HG02759 (cell line): ENCODE results near the gene FLNB.

Experiments used
- ATAC-seq: cut with Tn5 transposase; IDR thresholded peaks from one replicate; pipeline ENCODE4 v1.9.1; 2021; ENCODE audit warnings: mild to moderate bottlenecking, moderate library complexity; ENCODE audit not compliant: unreplicated experiment

The FLNB gene

DNA sequence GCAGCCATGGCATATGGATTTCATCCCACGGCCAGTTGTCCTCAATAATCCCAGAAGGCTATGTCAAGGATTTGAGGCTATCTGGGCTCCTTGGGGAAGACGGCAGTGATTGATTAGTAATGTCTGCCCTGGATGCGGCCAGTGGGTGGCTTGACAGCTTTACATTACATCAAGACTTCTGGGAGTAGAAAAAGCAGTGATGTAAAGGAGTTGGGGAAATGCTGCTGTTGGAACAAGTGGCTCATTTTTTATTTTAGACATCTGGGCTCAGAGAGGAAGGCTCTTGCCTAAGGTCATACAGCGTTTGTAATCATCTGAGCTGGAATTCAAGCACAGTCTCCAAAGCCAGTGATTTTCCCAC, 94.1 kb downstream of the FLNB start:
- ATAC-seq: no peak

- ATAC-seq: no peak
Observed at GRCh38 chr3:58102976-58103451, 94.8 kb downstream of the FLNB start.

GRCh38 chr3:58104151-58104550, 95.9 kb downstream of the FLNB start:
- ATAC-seq: no peak

DNA sequence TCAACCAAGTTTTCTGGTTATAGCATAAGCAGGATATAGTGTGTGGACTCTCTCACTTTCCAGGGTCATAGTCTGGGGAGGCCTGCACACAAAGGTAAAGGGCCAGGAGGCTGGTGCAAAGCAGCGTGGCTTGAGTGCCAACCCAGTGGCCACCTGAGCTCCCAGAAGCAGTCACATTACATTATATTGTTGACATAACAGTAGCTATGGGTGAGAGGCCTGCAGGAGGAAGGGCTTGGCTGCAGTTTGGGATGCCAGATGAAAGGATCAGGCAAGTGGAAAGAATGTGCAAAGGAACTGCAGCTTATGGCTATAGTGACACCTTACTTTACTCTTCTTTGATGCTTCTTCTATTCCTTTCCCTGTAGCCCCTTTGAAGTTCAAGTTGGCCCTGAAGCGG, 96.5 kb downstream of the FLNB start:
- ATAC-seq: no peak

- no peak for ATAC-seq
Observed at GRCh38 chr3:58105196-58105595, 97.0 kb downstream of the FLNB start.

- ATAC-seq: no peak
Observed at GRCh38 chr3:58106061-58106460, 97.8 kb downstream of the FLNB start.

DNA sequence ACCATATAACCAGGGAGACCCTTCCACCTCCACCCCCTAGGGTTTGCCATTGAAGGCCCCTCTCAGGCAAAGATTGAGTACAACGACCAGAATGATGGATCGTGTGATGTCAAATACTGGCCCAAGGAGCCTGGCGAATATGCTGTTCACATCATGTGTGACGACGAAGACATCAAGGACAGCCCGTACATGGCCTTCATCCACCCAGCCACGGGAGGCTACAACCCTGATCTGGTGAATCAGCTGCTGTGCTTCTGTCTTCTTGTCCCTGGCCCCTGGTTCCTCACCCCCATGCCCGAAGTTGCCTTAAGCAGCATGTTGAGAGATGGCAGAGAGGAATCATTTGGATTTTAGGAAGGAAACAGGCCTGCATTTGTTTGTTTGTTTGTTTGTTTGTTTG, 98.4 kb downstream of the FLNB start:
- no peak for ATAC-seq

GRCh38 chr3:58107597-58107996, 99.4 kb downstream of the FLNB start:
- ATAC-seq: no peak

GRCh38 chr3:58109752-58110151, 101.5 kb downstream of the FLNB start:
- no peak for ATAC-seq

DNA sequence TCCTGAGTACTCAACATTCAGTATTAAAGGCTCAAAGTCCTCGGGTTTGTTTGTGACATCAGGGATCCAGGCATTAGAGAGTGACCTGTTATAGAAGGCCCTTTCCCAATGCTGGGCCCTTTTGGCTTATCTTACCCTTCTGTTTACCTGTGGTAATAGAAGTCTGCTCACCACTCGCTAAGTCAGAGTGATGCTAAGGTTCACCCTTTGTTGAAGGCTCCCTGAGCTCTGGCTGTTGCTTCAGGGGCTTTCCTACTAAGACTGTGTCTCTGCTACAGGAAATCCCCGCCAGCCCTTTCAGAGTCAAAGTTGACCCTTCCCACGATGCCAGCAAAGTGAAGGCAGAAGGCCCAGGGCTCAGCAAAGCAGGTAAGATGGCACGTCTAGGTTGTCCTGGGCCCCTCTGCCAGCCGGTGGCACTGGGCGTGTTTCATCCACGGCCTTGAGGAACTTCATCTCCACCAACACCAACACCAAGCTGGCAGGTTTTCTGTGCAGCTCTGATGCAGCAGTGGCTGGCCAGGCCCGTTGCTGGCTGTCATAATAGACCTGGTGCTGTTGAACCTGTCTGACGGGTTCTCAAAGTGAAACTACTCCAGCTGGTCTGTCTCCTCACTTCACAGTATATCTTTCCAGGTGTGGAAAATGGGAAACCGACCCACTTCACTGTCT, 103.4 kb downstream of the FLNB start:
- ATAC-seq: peak; percentile 67

DNA sequence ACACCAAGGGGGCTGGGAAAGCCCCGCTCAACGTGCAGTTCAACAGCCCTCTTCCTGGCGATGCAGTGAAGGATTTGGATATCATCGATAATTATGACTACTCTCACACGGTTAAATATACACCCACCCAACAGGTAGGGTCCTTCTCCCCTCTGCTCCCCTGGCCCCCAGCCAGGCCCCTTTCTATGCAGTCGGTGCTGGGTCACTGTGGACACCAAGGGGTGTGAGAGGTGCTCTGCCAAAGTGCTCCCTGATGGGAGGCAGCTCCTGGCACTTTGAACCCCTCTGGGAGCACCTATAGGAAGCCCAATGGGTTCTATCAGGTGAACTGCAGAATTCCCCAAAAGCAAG, 103.9 kb downstream of the FLNB start:
- ATAC-seq: no peak

- ATAC-seq: no peak
Observed at GRCh38 chr3:58115175-58115574, 107.0 kb downstream of the FLNB start.

- peak; percentile 78 for ATAC-seq
Observed at GRCh38 chr3:58116161-58116955, 108.1 kb downstream of the FLNB start.

DNA sequence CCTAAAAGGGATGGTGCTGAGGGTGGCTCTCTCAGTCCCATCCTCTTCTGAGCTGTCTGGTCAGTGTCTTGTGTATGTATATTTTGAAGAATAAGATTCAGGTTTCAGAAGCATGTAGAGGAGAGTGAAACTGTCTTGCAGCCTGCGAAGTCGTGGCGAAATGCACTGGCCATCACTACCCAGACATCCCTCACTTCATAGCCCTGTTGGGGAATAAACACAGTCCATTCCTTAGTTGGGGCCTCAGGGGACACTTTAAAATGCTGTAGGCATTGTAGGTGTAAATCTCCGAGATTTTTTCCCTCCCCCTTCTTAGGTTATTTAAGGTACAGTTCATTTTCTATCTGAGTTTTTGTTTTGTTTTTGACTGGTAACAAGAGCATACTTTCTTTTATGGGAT, 108.8 kb downstream of the FLNB start:
- ATAC-seq: peak; percentile 16

DNA sequence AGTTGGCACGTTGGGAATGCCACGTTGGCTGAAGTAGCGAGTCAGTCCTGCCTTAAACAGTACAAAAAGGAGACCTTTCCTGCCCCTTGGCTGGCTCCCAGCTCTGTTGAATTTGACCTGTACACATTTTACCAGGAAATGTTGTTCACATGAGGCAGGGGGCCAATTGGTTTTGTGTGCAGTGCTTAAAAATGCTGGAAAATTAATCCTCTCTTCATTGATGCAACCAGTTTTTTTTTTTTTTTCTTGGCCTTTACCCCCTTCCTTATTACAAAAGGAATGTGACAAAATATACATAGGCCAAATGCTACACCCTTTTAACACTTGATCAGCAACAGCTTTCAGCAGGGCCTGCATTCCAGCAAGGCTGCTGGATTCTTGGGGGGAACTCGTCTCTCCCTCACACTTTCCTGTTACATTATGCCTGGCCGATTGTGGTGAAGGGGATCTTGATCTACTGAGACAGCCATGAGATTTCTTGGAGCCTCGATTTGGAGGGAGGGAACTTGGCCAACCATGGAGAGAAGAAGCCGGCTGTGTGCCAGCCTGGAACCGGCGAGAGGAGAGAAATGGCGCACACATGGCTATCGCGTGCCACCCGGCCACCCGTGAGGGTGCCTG, 109.4 kb downstream of the FLNB start:
- ATAC-seq: no peak

GRCh38 chr3:58119186-58119585, 111.0 kb downstream of the FLNB start:
- ATAC-seq: no peak

DNA sequence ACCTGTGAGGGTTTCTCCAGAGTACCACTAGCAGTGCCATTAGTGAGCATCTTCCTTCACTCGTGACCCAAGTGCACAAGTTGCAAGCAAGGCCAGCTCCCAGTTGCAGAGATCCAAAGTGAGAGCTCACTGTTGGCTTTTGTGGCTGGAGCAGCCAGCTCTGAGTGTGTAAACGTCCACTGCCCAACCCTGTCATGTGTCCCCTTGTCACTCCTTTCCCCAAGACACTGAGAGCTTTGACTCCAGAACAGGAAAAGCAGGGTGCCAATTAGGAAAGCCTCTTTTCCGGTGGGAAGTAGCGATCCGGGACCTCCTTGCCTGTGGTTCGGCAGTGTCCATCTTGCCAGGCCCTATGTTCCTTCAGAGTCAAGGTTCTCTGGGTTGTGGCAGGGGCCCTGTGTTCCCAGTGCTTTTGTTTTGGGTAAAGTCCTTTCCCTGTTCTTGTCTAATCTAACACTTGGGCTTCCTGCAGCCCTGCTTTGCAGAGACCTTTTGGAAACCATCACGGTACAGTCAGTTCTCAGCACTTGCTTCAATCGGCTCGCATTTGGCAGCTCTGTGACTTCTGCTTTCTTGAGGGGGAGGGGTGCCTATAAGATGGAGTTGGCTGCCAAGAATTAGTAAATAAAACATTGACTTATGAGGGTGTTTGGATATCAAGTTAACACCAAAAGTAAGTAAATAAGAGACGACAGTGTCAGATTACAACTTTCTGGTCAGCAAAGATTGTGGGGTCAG, 112.0 kb downstream of the FLNB start:
- no peak for ATAC-seq

DNA sequence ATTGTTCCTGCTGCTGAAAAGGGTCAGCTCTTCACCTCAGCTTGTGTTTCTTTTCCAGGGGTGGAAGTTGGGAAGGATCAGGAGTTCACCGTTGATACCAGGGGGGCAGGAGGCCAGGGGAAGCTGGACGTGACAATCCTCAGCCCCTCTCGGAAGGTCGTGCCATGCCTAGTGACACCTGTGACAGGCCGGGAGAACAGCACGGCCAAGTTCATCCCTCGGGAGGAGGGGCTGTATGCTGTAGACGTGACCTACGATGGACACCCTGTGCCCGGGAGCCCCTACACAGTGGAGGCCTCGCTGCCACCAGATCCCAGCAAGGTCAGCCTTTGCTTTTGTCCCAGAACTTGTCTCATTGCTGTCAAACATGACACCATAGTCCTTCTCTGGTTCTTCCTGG, 113.0 kb downstream of the FLNB start:
- ATAC-seq: no peak

DNA sequence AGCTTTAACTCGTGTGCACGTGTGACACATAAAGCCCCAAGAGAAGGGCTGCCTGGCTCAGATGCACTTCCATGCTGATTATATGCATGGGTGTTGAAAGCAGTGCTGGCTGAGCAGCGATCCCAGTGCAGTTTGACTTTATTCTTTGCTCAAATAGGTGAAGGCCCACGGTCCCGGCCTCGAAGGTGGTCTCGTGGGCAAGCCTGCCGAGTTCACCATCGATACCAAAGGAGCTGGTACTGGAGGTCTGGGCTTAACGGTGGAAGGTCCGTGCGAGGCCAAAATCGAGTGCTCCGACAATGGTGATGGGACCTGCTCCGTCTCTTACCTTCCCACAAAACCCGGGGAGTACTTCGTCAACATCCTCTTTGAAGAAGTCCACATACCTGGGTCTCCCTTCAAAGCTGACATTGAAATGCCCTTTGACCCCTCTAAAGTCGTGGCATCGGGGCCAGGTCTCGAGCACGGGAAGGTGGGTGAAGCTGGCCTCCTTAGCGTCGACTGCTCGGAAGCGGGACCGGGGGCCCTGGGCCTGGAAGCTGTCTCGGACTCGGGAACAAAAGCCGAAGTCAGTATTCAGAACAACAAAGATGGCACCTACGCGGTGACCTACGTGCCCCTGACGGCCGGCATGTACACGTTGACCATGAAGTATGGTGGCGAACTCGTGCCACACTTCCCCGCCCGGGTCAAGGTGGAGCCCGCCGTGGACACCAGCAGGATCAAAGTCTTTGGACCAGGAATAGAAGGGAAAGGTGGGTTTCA, 114.9 kb downstream of the FLNB start:
- ATAC-seq: no peak

- ATAC-seq: no peak
Observed at GRCh38 chr3:58124387-58124786, 116.2 kb downstream of the FLNB start.
